NCI-H1105 (cell line): ENCODE results near the gene OSBPL10.

Experiments used
- DNase-seq: peaks from one replicate; lab custom pipeline; 2025; lab: John Stamatoyannopoulos, UW

OSBPL10 gene

DNA sequence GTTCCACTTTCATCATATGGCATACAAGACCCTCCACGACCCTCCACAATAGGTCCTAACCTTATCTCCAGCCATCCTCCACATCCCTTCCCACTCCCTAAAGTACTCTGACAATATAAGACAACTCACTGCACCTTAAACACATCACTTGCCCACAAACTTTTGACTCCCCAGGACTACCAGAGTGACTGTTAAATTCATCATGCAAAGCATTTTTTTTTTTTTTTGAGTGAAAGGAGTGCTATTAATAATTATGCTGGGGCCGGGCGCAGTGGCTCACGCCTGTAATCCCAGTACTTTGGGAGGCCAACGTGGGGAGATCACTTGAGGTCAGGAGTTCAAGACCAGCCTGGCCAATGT, 55.8 kb downstream of the OSBPL10 start:
- DNase-seq: no peak

DNA sequence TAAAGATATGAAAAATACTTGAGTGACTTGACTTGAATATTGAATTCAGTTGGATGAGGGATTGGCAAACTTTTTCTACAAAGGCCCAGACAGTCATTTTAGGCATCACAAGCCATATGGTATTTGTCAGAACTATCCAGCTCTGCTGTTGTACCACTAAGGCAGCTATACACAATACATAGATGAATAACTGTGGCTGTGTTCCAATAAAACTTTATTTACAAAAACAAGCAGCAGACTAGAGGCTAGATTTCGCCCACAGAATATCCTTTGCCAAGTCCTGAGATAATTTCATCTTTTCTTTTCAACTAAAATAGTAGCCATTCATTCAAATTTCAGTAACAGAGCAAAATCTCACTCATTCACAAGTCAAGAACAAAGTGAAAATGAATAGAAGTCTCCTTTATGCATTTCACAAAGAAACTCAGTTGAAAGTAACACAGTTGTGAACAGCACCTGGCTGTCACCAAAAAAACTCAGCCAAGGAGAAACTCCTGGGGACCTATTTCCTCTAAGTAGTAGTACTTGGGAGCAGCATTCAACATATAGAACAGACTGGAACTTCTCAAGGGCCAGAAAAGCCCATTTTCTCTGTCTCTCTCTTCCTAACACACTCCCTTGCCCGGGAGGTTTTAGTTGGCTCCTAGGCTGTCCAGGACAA, 56.3 kb downstream of the OSBPL10 start:
- DNase-seq: no peak

DNA sequence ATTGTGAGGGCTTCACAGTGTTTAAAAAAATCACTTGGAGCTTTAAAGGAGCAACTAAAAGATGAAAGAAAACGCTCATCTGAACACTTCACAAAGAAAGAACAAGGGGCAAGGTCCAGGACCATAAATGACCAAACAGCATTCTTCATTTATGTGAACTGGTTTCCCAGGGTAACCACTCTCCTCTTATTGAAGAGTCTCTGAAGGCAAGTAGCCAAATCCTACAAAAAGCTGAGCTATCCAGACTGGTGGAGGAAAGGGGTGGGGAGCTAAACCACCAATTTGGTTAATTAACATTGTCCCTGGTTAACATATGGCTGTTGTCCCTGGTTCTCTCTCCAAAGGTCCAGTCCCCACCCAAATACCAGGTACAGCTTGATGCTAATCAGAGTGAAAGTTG, 58.1 kb downstream of the OSBPL10 start:
- peak; percentile 4 for DNase-seq

DNA sequence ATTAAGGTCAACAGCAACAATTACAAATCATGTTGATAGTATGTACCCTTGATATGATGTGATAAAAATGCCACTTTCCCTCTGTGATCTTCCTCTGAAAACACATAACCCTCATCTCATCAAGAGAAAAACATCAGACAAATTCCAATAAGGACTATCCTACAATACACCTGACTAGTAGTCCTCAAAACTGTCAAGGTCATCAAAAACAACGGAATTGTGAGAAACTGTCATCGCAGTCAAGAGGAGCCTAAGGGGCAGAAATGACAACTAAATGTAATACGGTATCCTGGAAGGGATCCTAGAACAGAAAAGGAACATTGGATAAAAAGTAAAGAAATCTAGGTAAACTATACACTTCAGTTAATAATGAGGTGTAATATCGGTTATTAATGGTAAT, 59.2 kb downstream of the OSBPL10 start:
- no peak for DNase-seq

DNA sequence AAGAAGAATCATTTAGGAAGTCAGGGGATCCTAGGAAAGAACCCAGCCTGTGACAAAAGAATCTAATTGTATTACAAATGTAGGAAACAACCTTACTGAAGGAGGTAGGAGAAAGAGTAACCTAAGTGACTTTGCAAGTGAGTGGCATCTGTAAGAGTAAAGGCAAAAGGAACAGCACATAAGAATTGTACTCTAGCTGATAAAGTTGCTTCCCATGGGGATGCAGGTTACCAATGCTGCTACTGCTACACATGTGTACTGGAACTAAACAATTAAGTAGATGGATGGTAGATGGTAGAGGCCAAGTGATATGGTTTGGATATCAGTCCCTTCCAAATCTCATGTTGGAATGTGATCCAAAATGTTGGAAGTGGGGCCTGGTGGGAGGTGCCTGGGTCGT, 60.8 kb downstream of the OSBPL10 start:
- DNase-seq: no peak

DNA sequence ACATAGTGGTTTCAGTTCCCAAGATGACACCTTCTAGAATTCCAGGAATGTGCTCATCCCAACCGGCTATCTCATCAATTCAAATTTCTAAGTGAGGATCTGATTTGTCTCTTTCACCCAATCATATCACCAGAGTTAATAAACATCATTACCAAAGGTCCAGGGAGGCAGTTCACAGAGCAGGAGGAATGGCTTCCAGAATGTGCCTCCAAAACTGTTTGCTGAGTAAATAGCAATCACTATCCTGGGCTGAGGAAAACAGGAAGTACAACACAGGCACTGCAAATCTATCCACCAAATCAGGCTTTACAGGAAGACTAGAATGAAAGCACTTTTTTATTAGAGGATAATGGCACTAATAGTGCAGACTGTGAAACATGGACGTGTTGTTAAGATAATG, 61.5 kb downstream of the OSBPL10 start:
- no peak for DNase-seq

DNA sequence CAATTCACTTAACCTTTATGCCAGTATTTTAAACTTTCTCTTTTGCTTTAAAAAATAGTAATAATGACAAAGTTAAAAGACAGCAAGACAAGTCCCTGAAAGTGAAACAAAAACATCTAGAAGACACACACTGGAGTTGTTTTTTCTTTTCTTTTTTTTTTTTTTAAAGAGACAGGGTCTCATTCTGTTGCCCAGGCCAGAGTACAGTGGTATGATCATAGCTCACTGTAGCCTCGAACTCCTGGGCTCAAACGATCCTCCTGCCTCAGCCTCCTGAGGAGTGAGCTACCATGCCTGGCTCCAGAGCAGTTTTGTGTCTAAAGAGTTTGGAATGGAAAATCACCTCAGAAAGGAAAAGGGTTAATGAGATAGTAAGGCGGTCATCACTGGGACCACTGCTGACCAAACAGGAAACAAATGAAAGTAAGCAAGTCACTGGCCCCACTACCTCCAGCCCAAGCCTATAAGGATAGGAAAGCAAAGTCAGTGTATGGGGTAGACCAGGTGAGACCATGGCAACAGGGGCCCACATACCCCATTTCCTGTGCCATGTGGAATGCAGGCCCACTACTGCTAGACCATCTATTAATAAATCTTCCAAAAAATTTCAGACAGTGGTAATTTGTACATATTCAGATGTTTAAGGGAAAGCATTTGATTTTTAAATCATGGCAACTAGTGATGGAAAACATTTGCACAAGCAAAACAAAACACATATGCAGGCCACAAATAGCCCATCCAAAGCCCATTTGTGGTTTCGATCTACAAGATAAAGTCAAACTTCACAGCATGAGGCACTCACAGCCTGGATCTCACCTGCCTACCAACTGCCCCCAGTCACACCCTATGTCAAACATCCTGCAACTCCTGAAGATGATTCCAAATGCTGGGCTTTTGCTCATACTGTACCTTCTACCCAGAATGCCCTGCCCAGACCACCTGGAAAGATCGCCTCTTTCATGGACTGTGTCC, 62.6 kb downstream of the OSBPL10 start:
- DNase-seq: no peak

DNA sequence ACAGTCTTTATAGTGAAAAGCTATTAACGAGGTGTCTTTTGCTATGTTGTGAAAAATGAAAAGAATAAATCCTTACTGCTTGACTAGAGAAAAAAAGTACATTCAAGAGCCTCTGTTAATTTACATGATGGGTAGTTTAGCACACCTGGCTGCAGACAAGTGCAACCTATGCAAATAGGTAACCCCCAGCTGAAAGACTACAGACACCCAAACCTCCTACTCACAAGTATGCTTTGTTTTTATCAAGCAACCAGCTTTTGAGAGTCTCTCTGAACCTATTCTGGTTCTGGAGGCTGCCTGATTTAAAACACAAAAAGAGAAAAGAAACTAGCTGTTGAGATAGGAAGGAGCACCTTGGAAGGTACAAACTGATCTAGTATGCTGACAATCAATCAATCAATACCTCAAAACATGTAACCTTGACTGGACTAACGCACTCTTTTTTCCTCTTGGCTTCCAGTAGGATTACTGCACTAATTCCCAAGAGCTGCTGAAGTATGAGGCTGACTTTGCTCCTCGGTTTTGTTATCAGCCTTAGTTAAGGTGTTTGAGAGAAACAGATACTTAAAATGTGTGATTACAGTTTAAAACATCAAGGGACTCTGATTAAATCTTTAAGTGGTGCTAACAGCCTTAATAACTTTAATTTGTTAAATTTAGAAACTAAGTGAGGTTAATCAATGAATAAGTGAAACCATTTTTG, 63.6 kb downstream of the OSBPL10 start:
- no peak for DNase-seq

DNA sequence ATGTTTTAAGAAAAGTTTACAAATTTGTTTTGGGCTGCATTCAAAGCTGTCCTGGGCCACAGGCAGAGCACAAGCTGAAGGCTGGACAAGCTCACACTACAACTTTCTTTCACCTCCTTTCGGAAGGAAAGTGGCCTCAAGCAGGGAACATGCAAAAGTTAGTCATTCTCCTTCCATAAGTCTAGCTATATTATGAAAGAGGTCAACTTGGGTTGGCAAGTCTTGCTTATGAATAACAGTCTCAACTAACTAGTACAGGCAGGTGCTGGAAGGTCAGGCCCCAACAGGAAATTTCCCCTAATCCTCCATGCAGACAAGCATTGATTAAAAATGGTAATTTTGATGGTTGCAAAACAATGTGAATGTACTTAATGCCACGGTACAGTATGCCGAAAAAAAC, 69.4 kb downstream of the OSBPL10 start:
- DNase-seq: no peak

DNA sequence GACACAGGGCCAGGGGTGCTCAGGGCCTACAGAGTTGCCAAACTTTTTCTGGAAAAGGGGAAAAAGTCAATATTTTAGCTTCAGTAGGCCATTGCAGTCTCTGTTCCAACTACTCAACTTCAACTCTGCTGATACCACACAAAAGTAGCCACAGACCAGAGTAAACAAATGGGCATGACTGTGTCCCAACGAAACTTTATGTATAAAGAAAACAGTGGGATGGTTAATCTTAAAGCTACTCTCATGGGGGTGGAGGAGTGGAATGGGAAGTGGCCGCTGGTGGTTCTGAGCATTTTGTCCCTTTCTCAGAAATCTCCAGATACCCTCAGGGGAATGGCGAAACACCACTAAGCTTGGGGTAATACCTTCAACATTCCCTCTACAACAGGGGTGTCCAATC, 69.9 kb downstream of the OSBPL10 start:
- no peak for DNase-seq

DNA sequence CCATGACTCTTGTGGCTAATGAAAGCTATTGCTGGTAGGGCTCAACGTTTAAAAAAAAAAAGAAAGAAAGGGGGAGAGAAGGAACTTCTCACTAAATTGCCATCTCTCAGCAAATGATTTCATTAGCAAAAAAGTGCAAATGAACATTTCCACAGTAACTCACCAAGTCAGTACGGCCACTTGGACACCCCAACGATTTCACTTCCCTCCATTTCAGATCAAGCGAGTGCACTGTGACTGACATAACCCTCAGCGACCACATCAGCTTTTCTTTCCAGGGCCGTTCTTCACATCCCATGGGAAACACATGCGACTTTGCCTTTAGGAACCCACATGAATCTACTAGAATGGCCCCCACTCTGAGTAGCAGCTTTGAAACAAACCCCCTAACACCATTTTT, 71.6 kb downstream of the OSBPL10 start:
- DNase-seq: no peak

DNA sequence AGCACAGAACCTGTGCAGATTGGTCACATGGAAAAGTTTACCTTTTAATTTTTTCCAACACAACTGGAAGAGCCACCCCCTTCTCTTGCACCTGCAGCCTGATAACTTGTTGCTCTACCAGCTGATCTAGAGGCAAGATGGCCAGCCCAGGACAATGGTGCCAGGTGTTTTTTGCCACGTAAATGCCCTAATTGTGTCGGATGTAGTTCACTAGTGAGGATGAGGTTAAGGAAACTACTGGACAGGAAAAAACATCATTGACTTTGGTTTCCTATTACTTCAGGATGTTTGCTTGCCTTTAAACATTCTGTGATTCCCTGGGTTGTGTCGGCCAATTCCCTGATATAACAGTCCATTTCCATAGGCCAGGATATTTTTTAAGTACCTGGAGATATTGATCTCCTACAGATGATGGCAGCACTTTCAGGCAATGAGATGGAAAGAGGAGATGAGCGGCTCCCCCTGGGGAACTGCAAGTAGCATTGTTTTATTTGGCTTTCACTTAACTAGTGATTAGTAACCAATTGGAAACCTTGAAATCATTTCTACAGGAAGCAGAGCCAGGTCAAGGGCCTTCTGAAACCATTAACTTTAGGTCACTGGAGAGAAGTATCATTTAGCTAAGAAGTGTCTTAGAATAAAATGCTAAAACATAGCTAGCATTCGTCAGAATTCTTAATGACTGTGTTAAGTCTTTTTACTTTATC, 72.5 kb downstream of the OSBPL10 start:
- no peak for DNase-seq

DNA sequence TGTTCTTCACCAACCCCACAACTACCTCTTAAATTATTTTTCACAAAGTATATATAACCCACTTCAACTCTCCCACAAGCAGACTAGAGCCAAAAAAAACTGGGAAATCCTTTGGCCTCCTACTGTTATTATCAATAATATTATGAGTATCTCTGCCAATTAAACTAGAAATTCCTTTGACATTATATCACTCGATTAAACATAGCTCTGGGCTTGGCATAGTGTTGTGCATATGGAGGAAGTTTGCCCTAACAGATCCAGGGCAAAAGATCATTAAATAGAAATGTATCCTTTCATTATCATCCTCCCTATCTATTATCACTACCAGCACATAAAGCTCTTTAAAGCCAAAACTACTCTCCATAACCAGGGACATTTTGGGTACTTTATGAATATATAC, 74.9 kb downstream of the OSBPL10 start:
- DNase-seq: no peak

DNA sequence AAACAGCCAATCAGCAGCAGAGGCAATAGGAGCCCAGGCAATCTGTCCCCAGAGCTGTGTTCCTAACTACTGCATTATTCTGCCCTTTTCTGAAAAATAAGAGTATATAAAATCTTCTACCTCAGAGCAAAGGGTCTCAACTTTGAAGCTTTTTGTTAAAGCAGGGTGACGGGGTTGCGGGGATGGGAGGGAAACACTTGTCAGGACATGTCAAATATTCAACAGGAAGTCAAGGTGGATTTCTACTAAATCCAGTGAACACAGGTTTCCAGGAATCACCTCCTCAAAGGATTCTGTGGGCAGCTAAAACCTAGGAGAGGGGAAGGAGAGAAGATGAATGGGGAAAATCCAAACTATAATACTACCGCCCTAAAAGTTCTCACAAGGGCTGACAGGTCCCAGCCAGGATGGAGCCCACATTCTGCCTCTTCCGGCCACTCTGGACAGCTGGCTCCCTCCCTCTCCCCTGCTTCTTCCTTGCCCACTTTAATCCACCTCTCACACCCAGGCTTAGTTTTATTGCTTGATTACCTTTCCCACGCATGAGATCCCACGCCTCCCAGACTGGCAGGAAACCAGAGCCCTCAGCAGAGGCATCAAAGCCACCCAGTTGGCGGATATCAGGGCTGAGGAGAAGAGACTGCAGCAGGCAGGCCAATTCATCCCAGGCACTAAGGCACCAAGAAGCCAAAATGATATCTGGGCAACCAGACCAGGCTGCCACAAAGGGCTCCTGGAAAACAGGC, 77.2 kb downstream of the OSBPL10 start:
- no peak for DNase-seq

DNA sequence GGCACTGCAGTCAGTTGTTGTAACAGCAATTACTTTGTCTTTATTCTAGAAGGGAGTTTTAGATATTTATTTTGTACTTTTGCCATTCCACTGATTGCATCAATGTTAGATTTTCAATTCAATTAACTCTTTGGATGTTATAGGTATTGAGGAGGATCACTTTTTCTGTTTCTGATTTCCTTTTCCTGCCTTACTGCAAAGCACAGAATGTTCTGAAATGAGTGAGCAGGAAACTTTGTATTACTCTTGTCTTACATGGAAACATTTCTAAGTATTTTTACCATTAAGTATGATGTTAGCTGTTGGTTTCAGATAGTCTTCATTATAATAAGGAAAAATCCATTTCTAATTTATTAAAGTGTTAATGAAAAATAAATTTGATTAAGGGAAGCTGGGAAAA, 80.5 kb downstream of the OSBPL10 start:
- no peak for DNase-seq

DNA sequence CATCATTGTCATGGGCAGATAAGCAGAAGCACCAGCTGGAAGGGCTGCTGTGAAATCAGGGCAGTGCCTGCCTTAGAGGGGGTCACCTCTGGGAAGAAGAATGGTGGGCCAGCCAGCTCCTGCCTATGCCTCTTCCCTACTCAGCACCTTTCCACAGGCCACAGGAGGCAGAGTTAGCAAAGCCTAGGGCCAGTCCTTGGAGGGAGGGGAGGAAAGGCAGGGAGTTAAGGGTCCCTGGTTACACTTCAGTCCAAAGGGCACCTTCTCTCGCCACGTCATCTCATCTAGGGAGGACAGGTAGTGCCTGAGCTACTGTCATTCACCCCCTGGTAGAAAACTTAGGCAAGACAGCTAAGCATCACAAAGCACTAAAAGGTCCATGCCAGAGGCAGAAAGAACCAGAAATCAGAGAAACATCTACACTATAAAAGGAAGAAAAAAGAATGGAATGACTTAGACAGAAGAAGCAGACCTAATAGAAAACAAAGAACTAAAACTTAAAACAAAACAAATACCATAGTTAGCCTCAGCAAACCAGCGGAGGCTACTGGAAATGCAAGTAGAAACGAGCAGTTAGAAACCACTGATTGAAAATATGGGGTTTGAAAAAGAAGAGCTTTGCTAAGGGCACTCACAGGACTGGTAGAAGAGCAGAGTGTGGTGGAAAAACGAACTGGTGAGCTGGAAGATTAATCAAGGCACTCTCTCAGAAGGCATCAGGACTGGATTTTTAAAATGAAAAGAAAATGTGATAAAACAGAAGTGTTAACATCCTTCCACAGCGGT, 84.2 kb downstream of the OSBPL10 start:
- no peak for DNase-seq

DNA sequence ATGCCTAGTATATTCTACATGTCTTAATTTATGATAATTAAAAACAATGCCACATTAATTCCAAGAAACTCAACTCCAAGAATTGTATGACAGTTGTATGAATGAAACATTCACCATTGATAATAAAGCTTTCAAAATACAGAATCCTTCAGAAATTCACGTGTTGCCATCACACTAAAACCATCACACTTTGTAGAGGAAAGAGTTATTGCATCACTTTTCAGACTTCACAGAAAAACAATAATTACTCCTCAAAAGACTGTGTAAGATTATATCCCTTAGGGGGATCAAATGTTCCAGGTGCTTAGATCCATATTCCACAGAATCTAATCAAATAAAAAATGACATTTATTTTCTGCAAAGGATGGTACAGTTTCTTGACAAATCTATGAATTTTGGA, 85.0 kb downstream of the OSBPL10 start:
- no peak for DNase-seq

DNA sequence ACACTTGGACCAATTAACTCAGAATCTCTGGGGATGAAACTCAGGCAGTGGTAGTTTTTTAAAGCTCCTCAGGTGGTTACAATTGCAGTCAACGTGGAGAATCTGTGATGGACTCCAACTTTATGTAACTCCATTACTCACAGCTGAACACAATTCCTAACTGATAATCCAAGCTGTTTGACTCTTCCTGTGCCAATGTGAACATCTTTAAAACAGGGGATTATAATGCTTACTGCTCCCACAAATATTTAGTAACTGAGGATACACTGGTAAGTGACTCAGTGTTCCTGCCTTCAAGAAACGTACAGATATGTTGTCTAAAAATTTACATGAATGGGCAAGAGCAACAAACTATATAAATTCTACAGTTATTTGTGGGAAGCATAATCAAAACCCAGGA, 85.6 kb downstream of the OSBPL10 start:
- DNase-seq: no peak

DNA sequence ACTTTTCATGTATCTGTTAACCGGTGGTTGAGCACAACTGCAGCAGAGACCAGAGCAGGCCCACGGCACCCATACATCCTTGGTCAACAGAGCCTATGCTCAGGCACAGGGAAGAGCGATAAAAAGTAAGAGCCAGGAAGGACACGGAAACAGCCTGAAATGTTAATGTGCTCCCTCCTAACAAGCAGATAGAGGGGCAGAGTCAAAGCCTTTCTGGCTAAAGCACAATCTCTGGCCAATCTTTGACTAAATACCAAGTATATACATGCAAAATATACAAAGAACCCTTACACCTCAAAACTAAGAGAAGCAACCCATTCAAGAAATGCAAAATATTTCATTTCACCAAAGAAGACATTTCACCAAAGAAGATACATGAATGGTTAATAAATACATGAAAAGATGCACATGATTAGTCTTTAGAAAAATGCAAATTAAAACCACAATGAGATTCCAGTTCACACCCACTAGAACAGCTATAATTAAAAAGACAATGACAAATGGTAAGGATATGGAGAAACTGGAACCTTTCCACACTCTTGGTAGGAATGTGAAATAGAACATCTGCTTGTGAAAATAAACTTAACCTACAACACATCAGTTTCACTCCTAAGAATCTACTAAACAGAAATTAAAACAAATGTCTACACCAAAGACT, 88.0 kb downstream of the OSBPL10 start:
- no peak for DNase-seq

DNA sequence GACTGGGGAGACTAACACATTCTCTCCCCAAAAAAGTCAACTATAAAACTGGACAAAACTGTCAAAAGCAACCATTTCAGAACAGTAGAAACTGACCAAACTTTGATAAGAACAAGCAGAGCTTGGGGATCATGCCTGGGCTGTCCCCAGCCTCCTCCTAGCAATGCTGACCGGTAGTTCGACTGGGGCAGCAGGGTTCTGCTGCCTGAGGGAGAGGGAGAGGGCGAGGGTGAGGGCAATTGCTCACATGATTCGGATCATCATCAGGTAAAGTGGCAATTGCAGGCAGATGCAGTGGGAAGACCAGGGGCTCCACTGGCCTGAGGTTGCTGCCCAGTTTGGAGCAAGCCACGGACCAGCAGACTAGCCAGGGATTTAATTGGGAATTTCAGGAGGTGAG, 88.6 kb downstream of the OSBPL10 start:
- no peak for DNase-seq
